Measurements from ENCODE around the gene URM1. TPM values are rescaled to one million over a fixed set of nuclear protein-coding genes. Genes with fewer than 3 reads are reported as not detected.
A peak's percentile ranks its signal among the peaks of the same experiment; 100 is the strongest.
"Not testable (repeated sequence)": the region's sequence is repeated elsewhere in the genome, so short reads cannot be mapped to it uniquely, and the experiment has no call there.

URM1 gene
- 53.6 TPM for polyA plus RNA-seq (ENCODE audit: insufficient read length)
- long read RNA-seq, donor 1, transcript URM1-203 (5 exons, 2,650 nt): major isoform, 23 of 29 reads
- long read RNA-seq, donor 1, partial matches to known transcripts: 0 of 29 reads
- long read RNA-seq, donor 1, other reads (novel, unspliced or antisense): 0 of 29 reads
- long read RNA-seq, donor 2, transcript URM1-203 (5 exons, 2,650 nt): major isoform, 28 of 38 reads
- long read RNA-seq, donor 2, partial matches to known transcripts: 5 of 38 reads
- long read RNA-seq, donor 2, other reads (novel, unspliced or antisense): 0 of 38 reads
- long read RNA-seq, donor 3, transcript URM1-203 (5 exons, 2,650 nt): major isoform, 20 of 25 reads
- long read RNA-seq, donor 3, partial matches to known transcripts: 0 of 25 reads
- long read RNA-seq, donor 3, other reads (novel, unspliced or antisense): 0 of 25 reads
- long read RNA-seq, donor 4, transcript URM1-203 (5 exons, 2,650 nt): major isoform, 5 of 6 reads
- long read RNA-seq, donor 4, partial matches to known transcripts: 0 of 6 reads
- long read RNA-seq, donor 4, other reads (novel, unspliced or antisense): 0 of 6 reads
- long read RNA-seq, donor 5, transcript URM1-203 (5 exons, 2,650 nt): major isoform, 51 of 58 reads
- long read RNA-seq, donor 5, partial matches to known transcripts: 0 of 58 reads
- long read RNA-seq, donor 5, other reads (novel, unspliced or antisense): 0 of 58 reads
- long read RNA-seq, donor 6, transcript URM1-203 (5 exons, 2,650 nt): major isoform, 34 of 35 reads
- long read RNA-seq, donor 6, partial matches to known transcripts: 0 of 35 reads
- long read RNA-seq, donor 6, other reads (novel, unspliced or antisense): 0 of 35 reads
- long read RNA-seq, donor 7, transcript URM1-203 (5 exons, 2,650 nt): major isoform, 36 of 45 reads
- long read RNA-seq, donor 7, partial matches to known transcripts: 0 of 45 reads
- long read RNA-seq, donor 7, other reads (novel, unspliced or antisense): 5 of 45 reads
- long read RNA-seq, donor 8, transcript URM1-203 (5 exons, 2,650 nt): major isoform, 6 of 7 reads
- long read RNA-seq, donor 8, partial matches to known transcripts: 0 of 7 reads
- long read RNA-seq, donor 8, other reads (novel, unspliced or antisense): 0 of 7 reads

- DNase-seq: peak; percentile 96
Measured at GRCh38 chr9:128370752-128371629, at the start of gene URM1. URM1 (plus strand) TSS chr9:128371374; CDS start chr9:128371381, 7 bp downstream.

- DNase-seq: no peak
Measured at GRCh38 chr9:128321879-128322403, 49.2 kb upstream of the URM1 start.

- DNase-seq: peak; percentile 97
Measured at GRCh38 chr9:128322404-128323211, 48.6 kb upstream of the URM1 start, which contains the start of the genes COQ4 and TRUB2. COQ4 (plus strand) TSS chr9:128322839; CDS start chr9:128322859, 20 bp downstream. TRUB2 (minus strand) TSS chr9:128322447; CDS start chr9:128322408, 39 bp downstream.

- no peak for DNase-seq
Measured at GRCh38 chr9:128323212-128323730, 47.9 kb upstream of the URM1 start.

GRCh38 chr9:128323791-128324190 lies 47.4 kb upstream of the URM1 start:
- no peak for DNase-seq

GRCh38 chr9:128324401-128324800 lies 46.8 kb upstream of the URM1 start:
- DNase-seq: no peak

- no peak for DNase-seq
Measured at GRCh38 chr9:128325629-128326028, 45.5 kb upstream of the URM1 start.

- no peak for DNase-seq
Measured at GRCh38 chr9:128333451-128333869, 37.7 kb upstream of the URM1 start.

GRCh38 chr9:128335161-128335560 lies 36.0 kb upstream of the URM1 start:
- no peak for DNase-seq

- DNase-seq: no peak
Measured at GRCh38 chr9:128335914-128336313, 35.3 kb upstream of the URM1 start.

- no peak for DNase-seq
Measured at GRCh38 chr9:128337936-128338335, 33.2 kb upstream of the URM1 start.

- not testable (repeated sequence) for DNase-seq
Measured at GRCh38 chr9:128338852-128339614, 32.1 kb upstream of the URM1 start.

GRCh38 chr9:128339761-128340690 lies 31.1 kb upstream of the URM1 start, which contains the start of gene SLC27A4:
SLC27A4 (plus strand) TSS chr9:128340527; CDS start chr9:128343133, 2,606 bp downstream.
- peak; percentile 62 for DNase-seq

GRCh38 chr9:128340691-128341434 lies 30.3 kb upstream of the URM1 start:
- DNase-seq: no peak

GRCh38 chr9:128341435-128341849 lies 29.7 kb upstream of the URM1 start:
- peak; percentile 51 for DNase-seq

GRCh38 chr9:128342971-128343680 lies 28.0 kb upstream of the URM1 start:
- no peak for DNase-seq

Data from left kidney (tissue), 8 donors.